ENCODE results near the gene SLC25A22. TPM values are rescaled to one million over a fixed set of nuclear protein-coding genes. Genes with fewer than 3 reads are reported as not detected.

Gene SLC25A22
- total RNA-seq, 1 donor from 2014 or later, result 20.9 TPM

- DNase-seq (ENCODE audit: extremely low read depth, low read depth, low spot score), result no peak
Measured at GRCh38 chr11:792535-792821, 5.6 kb downstream of the SLC25A22 start.

- no peak for DNase-seq (ENCODE audit: extremely low read depth, low read depth, low spot score)
Measured at GRCh38 chr11:791658-792534, 6.2 kb downstream of the SLC25A22 start.

- DNase-seq (ENCODE audit: extremely low read depth, low read depth, low spot score), result no peak
Measured at GRCh38 chr11:790721-791564, 7.1 kb downstream of the SLC25A22 start.

DNA sequence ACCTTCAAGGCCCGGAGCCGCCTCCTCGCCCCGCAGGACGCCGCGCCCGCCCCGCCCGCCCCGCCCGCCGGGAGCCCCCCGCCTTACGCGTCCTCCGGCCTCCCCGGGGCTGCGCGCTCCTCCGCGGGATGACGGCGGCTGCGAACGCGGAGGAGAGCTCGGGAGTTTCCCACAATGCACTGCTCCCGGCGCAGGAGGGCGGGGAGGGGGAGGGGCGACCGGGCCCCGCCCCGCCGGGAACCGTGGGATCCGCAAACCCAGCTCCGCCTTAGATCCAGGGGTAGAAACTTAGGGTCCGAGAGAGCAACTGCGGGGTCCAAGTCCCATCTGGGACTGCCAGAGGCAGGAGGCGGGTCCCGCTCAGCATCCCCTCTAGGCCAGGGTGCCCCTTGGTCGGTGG, 8.1 kb downstream of the SLC25A22 start, which contains the start of gene CEND1:
Gene CEND1 (minus strand): TSS at position 148 of the 400 bp plus-strand sequence. CDS start 1,514 bp downstream, outside the sequence.
- no peak for DNase-seq (ENCODE audit: extremely low read depth, low read depth, low spot score)

DNA sequence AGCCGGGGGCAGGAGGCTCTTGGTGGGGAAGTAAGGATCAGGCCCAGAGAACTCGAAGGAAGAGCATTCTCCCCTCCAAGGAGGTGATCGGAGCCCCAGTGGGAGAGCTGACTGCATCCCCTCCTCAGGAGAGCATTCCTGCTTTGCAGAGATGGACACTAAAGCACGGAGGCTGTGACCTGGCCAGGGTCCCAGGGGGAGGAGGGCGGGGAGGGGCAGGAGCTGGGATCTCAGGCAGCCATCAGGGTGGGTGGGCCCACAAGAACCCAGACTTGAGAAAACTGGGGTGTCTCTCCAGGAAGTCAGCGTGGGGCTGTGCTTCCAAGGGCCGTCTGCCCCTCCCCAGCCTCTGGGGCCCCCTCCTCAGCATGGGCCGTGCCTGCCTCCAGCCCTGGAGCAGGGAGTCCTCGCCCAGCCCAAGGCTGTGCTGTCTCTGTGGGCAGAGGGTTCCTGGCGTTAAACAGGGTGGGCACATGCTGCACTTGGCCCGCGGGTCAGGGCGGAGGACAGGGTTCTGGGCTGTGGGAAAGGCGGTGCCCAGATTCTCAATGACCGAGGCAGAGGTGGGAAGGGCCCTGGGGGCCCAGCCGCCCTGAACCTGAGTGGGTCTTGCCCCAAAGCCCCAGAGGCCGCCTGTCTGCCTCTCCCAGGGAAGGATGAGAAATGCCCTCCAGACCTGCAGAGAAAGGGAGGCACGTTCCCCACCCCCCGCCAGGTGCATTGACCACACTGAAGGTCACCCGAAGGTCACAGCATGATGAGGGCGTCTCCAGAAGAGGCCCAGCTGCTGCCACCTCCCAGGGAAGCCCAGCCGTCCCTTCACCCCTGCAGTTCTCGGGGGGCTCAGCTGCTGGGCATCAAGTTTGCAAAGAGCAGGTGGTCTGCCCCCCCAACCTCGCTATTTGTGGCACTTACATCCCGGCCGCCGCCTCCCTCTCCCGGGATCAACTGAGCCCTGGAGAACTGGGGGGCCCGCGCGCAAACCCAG, 8.8 kb downstream of the SLC25A22 start:
- no peak for DNase-seq (ENCODE audit: extremely low read depth, low read depth, low spot score)

- DNase-seq (ENCODE audit: extremely low read depth, low read depth, low spot score), result no peak
Measured at GRCh38 chr11:788009-788640, 10.0 kb downstream of the SLC25A22 start.

DNA sequence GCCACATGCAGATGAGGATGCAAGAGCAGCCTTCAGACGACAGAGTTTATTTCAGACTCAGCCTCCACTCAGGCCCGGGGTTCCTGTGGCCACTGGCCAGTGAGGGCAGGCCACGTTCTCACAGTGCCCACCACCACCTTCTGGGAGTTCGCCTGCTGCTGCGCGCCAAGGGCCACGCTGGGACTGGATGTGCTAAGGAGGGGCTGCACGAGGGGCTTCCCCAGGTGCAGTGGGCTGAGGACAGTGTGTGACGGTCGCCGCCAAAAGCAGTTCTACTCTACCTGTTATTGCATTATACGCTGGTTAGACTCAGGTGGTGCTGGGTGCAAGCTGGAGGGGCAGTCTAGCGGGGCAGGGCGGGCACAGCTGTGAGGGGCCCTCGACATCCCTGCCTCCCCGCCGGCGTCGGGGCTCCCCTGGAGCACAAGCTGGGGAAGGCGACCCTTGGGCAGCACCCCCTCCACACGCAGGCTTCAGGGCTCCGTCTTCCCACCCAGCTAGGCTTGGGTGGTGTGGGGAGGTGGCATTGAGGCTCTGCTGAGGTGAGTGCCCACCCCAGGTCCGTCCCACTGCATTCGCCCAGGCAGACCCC, 10.9 kb downstream of the SLC25A22 start:
- DNase-seq (ENCODE audit: extremely low read depth, low read depth, low spot score), result no peak

DNA sequence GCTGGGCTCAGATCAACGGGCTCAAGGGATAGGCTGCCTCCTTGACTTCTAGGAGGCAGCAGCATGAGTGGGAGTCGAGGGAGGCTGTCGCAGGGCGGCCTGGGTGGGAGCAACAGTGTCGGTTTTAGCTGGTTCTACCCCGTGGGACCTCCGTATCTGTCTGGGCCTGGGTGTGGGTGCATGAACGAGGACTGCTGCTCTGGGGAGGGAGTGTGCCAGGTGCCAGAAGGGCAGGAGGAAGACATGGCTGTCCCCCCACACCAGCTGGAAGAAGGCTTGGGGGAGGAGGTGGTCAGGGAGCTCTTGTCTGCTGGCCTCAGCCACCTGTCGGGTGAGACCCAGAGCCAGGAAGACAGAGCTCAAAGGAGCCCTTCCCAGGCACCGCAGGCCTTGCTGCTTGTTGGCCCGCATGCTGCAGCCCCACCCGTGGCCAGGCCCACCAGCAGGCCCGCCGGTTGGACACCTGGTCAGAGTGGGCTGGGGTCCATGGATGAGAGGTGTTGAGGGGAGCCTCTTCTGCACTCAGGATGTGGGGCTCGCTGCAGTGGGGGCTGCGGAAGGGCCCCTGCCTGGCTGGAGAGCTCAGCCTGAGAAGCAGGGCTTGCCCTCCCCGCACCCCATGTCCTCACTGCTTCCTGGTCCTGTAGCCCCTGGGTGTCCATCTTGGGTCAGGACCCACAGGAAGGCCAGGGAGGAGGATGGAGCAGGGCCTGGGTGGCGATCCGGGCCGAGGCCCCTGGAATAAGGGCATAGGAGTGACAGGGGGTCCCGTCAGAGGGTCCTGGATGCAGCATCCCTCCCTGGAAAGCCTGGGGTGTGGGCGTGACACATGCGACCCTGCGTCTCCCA, 11.6 kb downstream of the SLC25A22 start:
- DNase-seq (ENCODE audit: extremely low read depth, low read depth, low spot score), result no peak

GRCh38 chr11:783581-784015, 14.5 kb downstream of the SLC25A22 start:
- DNase-seq (ENCODE audit: extremely low read depth, low read depth, low spot score), result no peak

- DNase-seq (ENCODE audit: extremely low read depth, low read depth, low spot score), result no peak
Measured at GRCh38 chr11:782264-783174, 15.6 kb downstream of the SLC25A22 start.

DNA sequence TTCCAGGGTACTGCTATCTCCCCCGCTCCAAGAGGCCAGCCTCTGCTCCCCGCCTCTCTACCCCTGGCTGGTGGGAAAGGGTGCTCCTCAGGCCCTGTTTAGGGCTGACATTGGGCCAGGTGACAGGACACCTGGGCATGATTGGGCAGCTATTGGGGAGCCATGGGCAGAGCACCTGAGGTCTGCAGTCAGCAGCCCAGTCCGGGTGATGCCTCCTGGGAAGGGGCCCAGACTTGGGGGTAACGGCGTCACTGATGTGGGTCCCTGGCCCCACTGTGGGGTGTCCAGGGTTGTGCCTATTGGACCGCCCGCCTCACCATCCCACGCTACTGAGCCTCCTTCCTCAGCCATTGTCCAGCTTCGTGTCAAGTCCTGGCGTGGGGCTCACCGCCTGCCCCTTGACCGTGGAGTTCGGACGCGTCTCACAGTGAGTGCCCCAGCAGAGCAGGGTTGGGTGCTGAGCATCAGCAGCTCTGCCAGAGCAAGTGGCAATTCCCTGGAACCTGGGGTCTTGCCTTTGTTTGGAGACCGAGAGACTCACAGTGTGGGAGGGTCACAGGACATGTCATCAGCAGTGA, 18.0 kb downstream of the SLC25A22 start:
- DNase-seq (ENCODE audit: extremely low read depth, low read depth, low spot score), result no peak

GRCh38 chr11:778976-779954, 18.8 kb downstream of the SLC25A22 start:
- DNase-seq (ENCODE audit: extremely low read depth, low read depth, low spot score), result no peak

GRCh38 chr11:777288-778255, 20.5 kb downstream of the SLC25A22 start, which contains the start of gene GATD1:
TSS of gene GATD1 (minus strand) at chr11:777487. CDS start at chr11:777462, 25 bp downstream.
- DNase-seq (ENCODE audit: extremely low read depth, low read depth, low spot score), result no peak

DNA sequence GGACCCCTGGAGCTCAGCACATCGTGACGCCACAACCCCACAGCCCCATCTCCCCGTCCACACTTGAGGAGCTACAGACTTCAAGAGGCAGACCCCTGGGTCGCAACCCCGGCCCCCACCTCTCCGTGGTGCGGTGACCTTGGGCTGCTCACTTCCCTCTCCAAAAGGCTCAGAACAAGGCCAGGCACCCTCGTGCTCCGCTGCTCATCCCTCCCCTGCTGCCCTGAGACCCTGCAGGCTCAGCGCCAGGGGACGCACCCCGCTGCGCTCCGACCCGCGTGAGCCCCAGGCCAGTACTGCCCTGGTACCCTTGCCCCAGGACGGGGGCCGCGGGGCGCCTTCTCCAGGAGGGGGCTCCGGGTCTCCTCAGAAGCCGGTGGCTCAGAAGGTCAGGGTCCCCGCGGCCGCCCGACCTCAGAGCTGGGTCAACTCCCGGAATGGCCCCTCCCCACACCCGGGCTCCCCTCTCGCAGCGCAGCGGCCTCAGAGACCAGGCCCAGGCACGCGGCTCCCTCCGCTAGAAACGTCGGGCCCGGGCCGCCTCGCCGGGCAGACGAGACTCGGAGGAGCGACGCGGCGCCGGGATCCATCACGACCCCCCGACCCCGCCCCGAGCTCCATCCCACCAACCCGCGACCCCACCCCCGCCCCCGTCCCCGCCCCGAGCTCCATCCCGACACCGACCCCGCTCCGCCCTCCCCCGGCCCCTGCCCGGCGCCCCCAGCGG, 21.4 kb downstream of the SLC25A22 start:
- DNase-seq (ENCODE audit: extremely low read depth, low read depth, low spot score), result no peak

- no peak for DNase-seq (ENCODE audit: extremely low read depth, low read depth, low spot score)
Measured at GRCh38 chr11:776263-776560, 21.9 kb downstream of the SLC25A22 start.
